IMR-90 (cell line): ENCODE measurements around the gene ZNF791. TPM values are rescaled to one million over a fixed set of nuclear protein-coding genes. Genes with fewer than 3 reads are reported as not detected.
A peak's percentile ranks its signal among the peaks of the same experiment; 100 is the strongest.

Experiments
- ATAC-seq: fragments of 200-7000 bp; cut with Tn5 transposase; 2 replicates; pipeline ENCODE4 v1.9.1; 2020; ENCODE audit warnings: low read depth, mild to moderate bottlenecking, moderate library complexity
- BruUV-seq: library from RNA; stranded (reverse); fragments of 400-500 nt; replicated peaks from 2 replicates; lab custom pipeline; 2021; lab: Mats Ljungman, UMichigan
- CTCF ChIA-PET: fragments of 300-600 bp; formaldehyde crosslinking; extraction: SDS; loops from one replicate; lab custom pipeline; 2021; ENCODE audit warnings: antibody characterized with exemption; lab: Yijun Ruan, JAX
- POLR2A ChIA-PET: fragments of 300-600 bp; sonication (Branson Sonifier 250); formaldehyde crosslinking; loops from one replicate; lab custom pipeline; 2022; ENCODE audit warnings: antibody characterized with exemption; ENCODE audit not compliant: unreplicated experiment; lab: Charles Lee
- DNase-seq: peaks from one replicate; pipeline ENCODE4 v3.0.0; 2013
- H2AFZ ChIP-seq: replicated peaks from 2 replicates; pipeline ENCODE3; 2013; ENCODE audit warnings: low read length, mild to moderate bottlenecking; ENCODE audit not compliant: poor library complexity
- H2AK5ac ChIP-seq: 2 replicates; pipeline ENCODE4 v1.6.1; 2013; ENCODE audit warnings: low read depth, low read length, inconsistent platforms
- H2AK9ac ChIP-seq: replicated peaks from 2 replicates; pipeline ENCODE3; 2013; ENCODE audit warnings: mild to moderate bottlenecking, low read depth, low read length, moderate library complexity; ENCODE audit not compliant: poor library complexity
- H2BK120ac ChIP-seq: 2 replicates; pipeline ENCODE4 v1.6.1; 2013; ENCODE audit warnings: low read depth, low read length, inconsistent platforms
- H2BK15ac ChIP-seq: 3 replicates; pipeline ENCODE4 v1.6.1; 2013; ENCODE audit warnings: low read depth, low read length, inconsistent platforms
- H2BK20ac ChIP-seq: 2 replicates; pipeline ENCODE4 v1.6.1; 2013; ENCODE audit warnings: low read depth, mild to moderate bottlenecking, inconsistent platforms, low read length, moderate library complexity
- H2BK5ac ChIP-seq: 2 replicates; pipeline ENCODE4 v1.6.1; 2013; ENCODE audit warnings: mild to moderate bottlenecking, low read depth, low read length, inconsistent platforms; ENCODE audit not compliant: poor library complexity, severe bottlenecking
- H3K14ac ChIP-seq: replicated peaks from 2 replicates; pipeline ENCODE4 v1.6.1; 2013; ENCODE audit warnings: low read depth, low read length, inconsistent platforms
- H3K18ac ChIP-seq: 2 replicates; pipeline ENCODE4 v1.6.1; 2013; ENCODE audit warnings: low read depth, low read length, control low read depth
- H3K23ac ChIP-seq: 2 replicates; pipeline ENCODE4 v1.6.1; 2013; ENCODE audit warnings: low read depth, low read length, inconsistent platforms
- H3K27ac ChIP-seq: 2 replicates; pipeline ENCODE4 v1.5.1; 2013; ENCODE audit warnings: mild to moderate bottlenecking, control low read depth, low read length; ENCODE audit not compliant: insufficient read depth
- H3K27me3 ChIP-seq: 2 replicates; pipeline ENCODE4 v1.6.1; 2013; ENCODE audit warnings: low read length; ENCODE audit not compliant: control insufficient read depth, insufficient read depth
- H3K36me3 ChIP-seq: 2 replicates; pipeline ENCODE4 v1.6.1; 2013; ENCODE audit warnings: low read length, mixed read lengths; ENCODE audit not compliant: control insufficient read depth, insufficient read depth
- H3K4ac ChIP-seq: 2 replicates; pipeline ENCODE4 v1.6.1; 2013; ENCODE audit warnings: low read depth, low read length, inconsistent platforms
- H3K4me1 ChIP-seq: 2 replicates; pipeline ENCODE4 v1.6.1; 2013; ENCODE audit warnings: low read length, mixed read lengths; ENCODE audit not compliant: control insufficient read depth, insufficient read depth
- H3K4me2 ChIP-seq: 2 replicates; pipeline ENCODE4 v1.6.1; 2013; ENCODE audit warnings: low read depth, mild to moderate bottlenecking, control low read depth, low read length, moderate library complexity
- H3K4me3 ChIP-seq: 2 replicates; pipeline ENCODE4 v1.5.1; 2013; ENCODE audit warnings: low read depth, mild to moderate bottlenecking, control low read depth, low read length, moderate library complexity; ENCODE audit not compliant: insufficient read depth
- H3K56ac ChIP-seq: 2 replicates; pipeline ENCODE4 v1.6.1; 2013; ENCODE audit warnings: low read length, inconsistent platforms; ENCODE audit not compliant: insufficient read depth; ENCODE audit errors: extremely low read depth
- H3K79me1 ChIP-seq, 2 experiments: 2 replicates each; pipeline ENCODE4 v1.6.1; 2013; ENCODE audit warnings: low read length in 2 of 2, inconsistent platforms in 1 of 2, low read depth in 1 of 2
- H3K9ac ChIP-seq: 2 replicates; pipeline ENCODE4 v1.6.1; 2013; ENCODE audit warnings: low read depth, low read length, control low read depth
- H3K9me1 ChIP-seq: 2 replicates; pipeline ENCODE4 v1.6.1; 2013; ENCODE audit warnings: low read length, inconsistent platforms; ENCODE audit not compliant: insufficient read depth
- H3K9me3 ChIP-seq: 2 replicates; pipeline ENCODE4 v1.6.1; 2013; ENCODE audit warnings: low read length; ENCODE audit not compliant: control insufficient read depth, insufficient read depth
- H4K20me1 ChIP-seq: 2 replicates; pipeline ENCODE4 v1.6.1; 2013; ENCODE audit warnings: low read length, inconsistent platforms; ENCODE audit not compliant: insufficient read depth
- H4K5ac ChIP-seq: 2 replicates; pipeline ENCODE4 v1.6.1; 2013; ENCODE audit warnings: mild to moderate bottlenecking, low read depth, low read length, control low read depth
- H4K8ac ChIP-seq, 2 experiments: 2 replicates each; pipeline ENCODE4 v1.6.1; 2013; ENCODE audit warnings: low read depth in 2 of 2, low read length in 2 of 2, control low read depth in 1 of 2, inconsistent platforms in 1 of 2
- H4K91ac ChIP-seq: 2 replicates; pipeline ENCODE4 v1.6.1; 2013; ENCODE audit warnings: low read depth, low read length, inconsistent platforms; ENCODE audit not compliant: insufficient read depth
- MAZ ChIP-seq: IDR thresholded peaks from 2 replicates; pipeline ENCODE4 v1.6.1; 2012; ENCODE audit warnings: low read depth, mild to moderate bottlenecking, low read length, improper control_type of control experiment, moderate library complexity, borderline replicate concordance
- POLR2A ChIP-seq: IDR thresholded peaks from 2 replicates; pipeline ENCODE4 v1.6.1; 2012; ENCODE audit warnings: mild to moderate bottlenecking, low read depth, low read length
- WGBS, 2 experiments: methylation state at CpG; one replicate each; pipeline versions ENCODE4 v1.1.5 to v1.1.7; 2013; ENCODE audit warnings: missing lambda C conversion rate in 2 of 2; ENCODE audit not compliant: insufficient read length in 1 of 2; ENCODE audit errors: extremely low coverage in 2 of 2; 5-methylcytosine and 5-hydroxymethylcytosine counted together
- dilution Hi-C: fragments of 300-500 bp; cut with HindIII; formaldehyde crosslinking; loops from one replicate; pipeline ENCODE4 v1.14.3; 2018; ENCODE audit warnings: low sequenced_read_pairs; ENCODE audit not compliant: unreplicated experiment
- in situ Hi-C: fragments of 300-500 bp; cut with MboI; formaldehyde crosslinking; loops from 3 replicates; pipeline ENCODE4 v1.14.3; 2019; ENCODE audit warnings: low sequenced_read_pairs, inconsistent platforms, mixed read lengths
- intact Hi-C: fragments of 100-400 bp; cut with micrococcal nuclease; formaldehyde crosslinking; loops from 2 replicates; pipeline ENCODE4 v1.10.0; 2022
- polyA plus RNA-seq, 3 experiments: library from polyadenylated mRNA; depleted of rRNA; stranded (reverse); fragments of >200 nt; gene quantifications; 2 replicates each; pipeline ENCODE4 v1.2.3, GENCODE V29; 2012; ENCODE audit warnings: low replicate concordance in 1 of 3
- total RNA-seq: library from RNA; depleted of rRNA; stranded (reverse); fragments of >200 nt; gene quantifications from 2 replicates; pipeline ENCODE4 v1.2.3, GENCODE V29; 2012
- TF ChIP-seq, protein P1 (sequence below): fragments of 150-350 bp; IDR thresholded peaks from 2 replicates; pipeline ENCODE4 v1.6.1; 2017; ENCODE audit warnings: mild to moderate bottlenecking, antibody characterized with exemption, low read length, low read depth
- TF ChIP-seq, protein P2 (sequence below): fragments of 150-350 bp; IDR thresholded peaks from 2 replicates; pipeline ENCODE4 v1.6.1; 2016; ENCODE audit warnings: low read depth, mild to moderate bottlenecking, low read length, moderate library complexity, borderline replicate concordance

ZNF791 gene
- total and polyA plus RNA-seq, 2 of the 4 experiments (the other 2 are of a cell fraction) = 7.1 to 15.8 TPM

DNA sequence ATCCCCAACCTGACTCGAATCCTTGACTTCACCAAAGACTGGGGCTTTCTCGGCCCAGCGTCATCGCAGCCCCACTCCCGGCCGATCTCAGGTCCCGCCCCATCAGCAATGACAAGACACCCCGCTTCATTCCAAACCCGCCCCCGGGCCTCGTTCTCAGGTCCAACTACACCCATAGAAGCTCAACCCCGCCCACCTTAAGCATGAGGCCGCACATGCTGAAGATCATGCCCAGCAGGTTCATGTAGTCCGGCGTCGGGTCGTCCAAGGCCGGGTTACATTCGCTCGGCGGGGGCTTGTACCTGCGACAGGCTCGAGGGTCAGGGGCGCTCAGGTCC, 58.2 kb downstream of the ZNF791 start:
- in situ Hi-C loops = no loop called here
- CTCF ChIA-PET = no interaction called here
- no peak overlapping the region for H2BK120ac ChIP-seq
- no peaks in the 10 kb centered on the region for H3K27me3 ChIP-seq
- intact Hi-C loops = loop anchor here (1.0 kb wide), 1 partner anchor 59 kb away; the partner anchor contains the start of genes ZNF490 and ZNF791
- peak overlapping the region; percentile 97 for H3K56ac ChIP-seq
- peak overlapping the region; percentile 54 for H2BK5ac ChIP-seq
- H3K27ac ChIP-seq = peak overlapping the region; percentile 79
- no peak overlapping the region for H2BK15ac ChIP-seq
- DNase-seq (peak; percentile 65), ATAC-seq (peak; percentile 40)
- H4K5ac ChIP-seq = peak overlapping the region; percentile 29
- H3K23ac ChIP-seq = peak overlapping the region; percentile 22; the same call in 1 of the 2 replicates
- H2BK20ac ChIP-seq = no peak overlapping the region
- POLR2A ChIA-PET = no interaction called here
- dilution Hi-C loops = no loop called here
- H3K4me3 ChIP-seq = peak overlapping the region; percentile 58
- peak overlapping the region; percentile 72 to 91 for H4K8ac ChIP-seq
- peak overlapping the region; percentile 84 for H3K4ac ChIP-seq
- 0 out of 2 replicates have a peak, but pooled peaks cover 13% of the 10 kb centered on the region for H3K9me1 ChIP-seq
- H2AK5ac ChIP-seq = peak overlapping the region; percentile 84
- peak overlapping the region; percentile 67 for H4K91ac ChIP-seq
- H2AK9ac ChIP-seq = peak overlapping the region; percentile 98
- peaks cover 38 to 71% of the 10 kb centered on the region in 2 experiments for H3K79me1 ChIP-seq
- no peak for TF ChIP-seq MAZ
- TF ChIP-seq, protein P1, sequence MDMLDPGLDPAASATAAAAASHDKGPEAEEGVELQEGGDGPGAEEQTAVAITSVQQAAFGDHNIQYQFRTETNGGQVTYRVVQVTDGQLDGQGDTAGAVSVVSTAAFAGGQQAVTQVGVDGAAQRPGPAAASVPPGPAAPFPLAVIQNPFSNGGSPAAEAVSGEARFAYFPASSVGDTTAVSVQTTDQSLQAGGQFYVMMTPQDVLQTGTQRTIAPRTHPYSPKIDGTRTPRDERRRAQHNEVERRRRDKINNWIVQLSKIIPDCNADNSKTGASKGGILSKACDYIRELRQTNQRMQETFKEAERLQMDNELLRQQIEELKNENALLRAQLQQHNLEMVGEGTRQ = no peak
- no peak for TF ChIP-seq POLR2A
- TF ChIP-seq, protein P2, sequence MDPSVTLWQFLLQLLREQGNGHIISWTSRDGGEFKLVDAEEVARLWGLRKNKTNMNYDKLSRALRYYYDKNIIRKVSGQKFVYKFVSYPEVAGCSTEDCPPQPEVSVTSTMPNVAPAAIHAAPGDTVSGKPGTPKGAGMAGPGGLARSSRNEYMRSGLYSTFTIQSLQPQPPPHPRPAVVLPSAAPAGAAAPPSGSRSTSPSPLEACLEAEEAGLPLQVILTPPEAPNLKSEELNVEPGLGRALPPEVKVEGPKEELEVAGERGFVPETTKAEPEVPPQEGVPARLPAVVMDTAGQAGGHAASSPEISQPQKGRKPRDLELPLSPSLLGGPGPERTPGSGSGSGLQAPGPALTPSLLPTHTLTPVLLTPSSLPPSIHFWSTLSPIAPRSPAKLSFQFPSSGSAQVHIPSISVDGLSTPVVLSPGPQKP = no peak
- peaks cover 12% of the 10 kb centered on the region for H3K36me3 ChIP-seq
- WGBS, 2 experiments = 0% methylated on average over 18 of the region's 24 CpGs; no CpG with 5 or more reads in 1 of the 2 experiments
- no TSS peak for BruUV-seq
- no peaks in the 10 kb centered on the region for H4K20me1 ChIP-seq
- H2AFZ ChIP-seq = peak overlapping the region; percentile 95
- H3K9me3 ChIP-seq = no peaks in the 10 kb centered on the region
- H3K18ac ChIP-seq = 0 out of 2 replicates have a peak overlapping the region, but pooled peaks have one; percentile 2
- H3K14ac ChIP-seq = peak overlapping the region; percentile 65
- H3K4me2 ChIP-seq = peak overlapping the region; percentile 97
- H3K4me1 ChIP-seq = peaks cover 15% of the 10 kb centered on the region
- peak overlapping the region; percentile 81 for H3K9ac ChIP-seq
